ENCODE results near the gene CLCC1. TPM values are rescaled to one million over a fixed set of nuclear protein-coding genes. Genes with fewer than 3 reads are reported as not detected.

Gene CLCC1
- total RNA-seq, 2 experiments from 2014 or later = 8.6 to 9.1 TPM

- no peak for TF ChIP-seq CTCF (IDR thresholded peaks at IDR 0.05)
- Histone ChIP-seq H3K9me3 (ENCODE audit: control insufficient read depth in 1 of 2, insufficient read depth in 1 of 2, low read length in 2 of 2) (peaks cover 0 to 8% of the 10 kb centered on the region in 2 experiments), H3K4me3 (ENCODE audit: low read length) (no peak overlapping the region), H3K4me1 (ENCODE audit: insufficient read depth, low read length) (peaks cover 33% of the 10 kb centered on the region), H3K36me3 (ENCODE audit: insufficient read depth, low read length) (peaks cover 2% of the 10 kb centered on the region), H3K27ac (ENCODE audit: low read depth in 1 of 2, low read length in 2 of 2) (no peak overlapping the region), H3K27me3 (ENCODE audit: control insufficient read depth in 1 of 2, insufficient read depth in 2 of 2, low read length in 2 of 2) (no peaks in the 10 kb centered on the region)
- no peaks in the 10 kb centered on the region for H3K9me3 Mint-ChIP-seq
- ChIA-PET POLR2A (no interaction called here), CTCF (interaction anchor here (2.2 kb wide), 1 partner anchor 157 kb away, joined by 5 read pairs; a partner anchor contains a TSS)
- DNase-seq (peak in 1 of 14 experiments; percentile 21), ATAC-seq (ENCODE audit: poor library complexity) (no peak)
- no peak overlapping the region for H3K4me3 Mint-ChIP-seq
- H3K27me3 Mint-ChIP-seq = no peaks in the 10 kb centered on the region
- peaks cover 53% of the 10 kb centered on the region for H3K36me3 Mint-ChIP-seq (ENCODE audit: low read depth)
- peaks cover 42% of the 10 kb centered on the region for H3K4me1 Mint-ChIP-seq (ENCODE audit: low read depth)
- intact Hi-C loops (cut with DNase I, micrococcal nuclease) = no loop called here
- H3K27ac Mint-ChIP-seq = no peak overlapping the region
Measured at GRCh38 chr1:108955881-108956280, 7.4 kb downstream of the CLCC1 start.

GRCh38 chr1:108955111-108955510 is 8.2 kb downstream of the CLCC1 start:
- Mint-ChIP-seq H3K4me1 (ENCODE audit: low read depth) (peaks cover 34% of the 10 kb centered on the region), H3K27ac (no peak overlapping the region), H3K4me3 (no peak overlapping the region), H3K36me3 (ENCODE audit: low read depth) (peaks cover 47% of the 10 kb centered on the region), H3K9me3 (no peaks in the 10 kb centered on the region), H3K27me3 (no peaks in the 10 kb centered on the region)
- Histone ChIP-seq H3K9me3 (ENCODE audit: control insufficient read depth in 1 of 2, insufficient read depth in 1 of 2, low read length in 2 of 2) (peaks cover 0 to 8% of the 10 kb centered on the region in 2 experiments), H3K36me3 (ENCODE audit: insufficient read depth, low read length) (peaks cover 2% of the 10 kb centered on the region), H3K27ac (ENCODE audit: low read depth in 1 of 2, low read length in 2 of 2) (no peak overlapping the region), H3K4me3 (ENCODE audit: low read length) (no peak overlapping the region), H3K4me1 (ENCODE audit: insufficient read depth, low read length) (peaks cover 30% of the 10 kb centered on the region), H3K27me3 (ENCODE audit: control insufficient read depth in 1 of 2, insufficient read depth in 2 of 2, low read length in 2 of 2) (no peaks in the 10 kb centered on the region)
- intact Hi-C loops (cut with DNase I, micrococcal nuclease) = no loop called here
- ChIA-PET POLR2A (interaction anchor here (0.7 kb wide), 1 partner anchor 1082 kb away, joined by 3 read pairs; no protein-coding TSS in a partner anchor), CTCF (no interaction called here)
- no peak for DNase-seq
- ATAC-seq (ENCODE audit: poor library complexity) = no peak
- no peak for TF ChIP-seq CTCF (IDR thresholded peaks at IDR 0.05)

- no peak overlapping the region for H3K4me3 Mint-ChIP-seq
- intact Hi-C loops (cut with DNase I, micrococcal nuclease) = no loop called here
- DNase-seq (no peak), ATAC-seq (ENCODE audit: poor library complexity) (no peak)
- TF ChIP-seq CTCF (IDR thresholded peaks at IDR 0.05) = no peak
- Histone ChIP-seq H3K9me3 (ENCODE audit: control insufficient read depth in 1 of 2, insufficient read depth in 1 of 2, low read length in 2 of 2) (peaks cover 0 to 8% of the 10 kb centered on the region in 2 experiments), H3K4me1 (ENCODE audit: insufficient read depth, low read length) (peaks cover 29% of the 10 kb centered on the region), H3K27ac (ENCODE audit: low read depth in 1 of 2, low read length in 2 of 2) (no peak overlapping the region), H3K36me3 (ENCODE audit: insufficient read depth, low read length) (peaks cover 2% of the 10 kb centered on the region), H3K27me3 (ENCODE audit: control insufficient read depth in 1 of 2, insufficient read depth in 2 of 2, low read length in 2 of 2) (no peaks in the 10 kb centered on the region), H3K4me3 (ENCODE audit: low read length) (no peak overlapping the region)
- ChIA-PET CTCF (interaction anchor here (0.6 to 1.7 kb wide), 2 partner anchors 9 to 146 kb away, joined by 4 read pairs; no protein-coding TSS in a partner anchor), POLR2A (interaction anchor here (1.1 to 3.1 kb wide), 2 partner anchors 10 to 147 kb away, joined by 3 to 9 read pairs; partner anchors contain the start of gene CLCC1)
- H3K4me1 Mint-ChIP-seq (ENCODE audit: low read depth) = peaks cover 35% of the 10 kb centered on the region
- H3K27ac Mint-ChIP-seq = no peak overlapping the region
- peaks cover 47% of the 10 kb centered on the region for H3K36me3 Mint-ChIP-seq (ENCODE audit: low read depth)
- H3K9me3 Mint-ChIP-seq = no peaks in the 10 kb centered on the region
- H3K27me3 Mint-ChIP-seq = no peaks in the 10 kb centered on the region
Measured at GRCh38 chr1:108953452-108953851, 9.8 kb downstream of the CLCC1 start.

Data from CD4-positive, alpha-beta T cell (primary cell).